GM12865 (cell line): ENCODE data around the gene TRHDE.

Source experiments
- DNase-seq: peaks from one replicate; pipeline ENCODE4 v3.0.0; 2010; ENCODE audit warnings: low read depth
- H3K4me3 ChIP-seq: 2 replicates; pipeline ENCODE4 v1.5.1; 2011; ENCODE audit warnings: mild to moderate bottlenecking, low read depth, low read length, control low read depth
- CTCF ChIP-seq: IDR thresholded peaks from 2 replicates; pipeline ENCODE4 v1.5.1; 2011; ENCODE audit warnings: low read length, control low read depth, low read depth, inconsistent platforms; ENCODE audit not compliant: insufficient read depth; ENCODE audit errors: missing control alignments

Gene TRHDE

GRCh38 chr12:72241552-72241951, 30.6 kb upstream of the TRHDE start:
- DNase-seq, result no peak
- no peak for TF ChIP-seq CTCF
- no peak overlapping the region for H3K4me3 ChIP-seq

GRCh38 chr12:72242946-72243345, 29.2 kb upstream of the TRHDE start:
- DNase-seq, result no peak
- no peak for TF ChIP-seq CTCF
- H3K4me3 ChIP-seq, result no peak overlapping the region

- DNase-seq, result no peak
- H3K4me3 ChIP-seq, result no peak overlapping the region
- TF ChIP-seq CTCF, result no peak
These were observed 25.8 kb upstream of the TRHDE start for GRCh38 chr12:72246370-72246769.

DNA sequence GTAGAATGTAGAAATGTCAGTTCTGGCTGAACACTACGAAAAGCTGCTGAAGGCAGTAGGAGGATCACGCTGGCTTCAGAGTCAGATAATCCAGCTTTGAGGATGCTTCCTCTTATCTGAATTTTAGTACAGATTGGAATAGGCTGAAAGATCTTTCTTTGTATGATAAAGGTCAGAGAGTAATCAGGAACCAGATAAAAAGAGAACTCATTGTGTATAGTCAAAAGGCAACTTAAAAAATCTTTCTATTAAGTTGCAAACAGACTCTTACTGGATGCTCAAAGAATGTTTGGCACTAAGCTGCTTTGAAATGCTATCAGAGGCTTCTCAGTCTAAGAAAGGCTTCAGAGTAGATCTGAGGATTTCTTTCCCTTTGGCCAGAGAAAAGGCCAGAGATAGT, 21.8 kb upstream of the TRHDE start:
- no peak for DNase-seq
- H3K4me3 ChIP-seq, result no peak overlapping the region
- TF ChIP-seq CTCF, result no peak

- TF ChIP-seq CTCF, result no peak
- no peak overlapping the region for H3K4me3 ChIP-seq
These were observed 15.4 kb upstream of the TRHDE start for GRCh38 chr12:72256725-72257124.

DNA sequence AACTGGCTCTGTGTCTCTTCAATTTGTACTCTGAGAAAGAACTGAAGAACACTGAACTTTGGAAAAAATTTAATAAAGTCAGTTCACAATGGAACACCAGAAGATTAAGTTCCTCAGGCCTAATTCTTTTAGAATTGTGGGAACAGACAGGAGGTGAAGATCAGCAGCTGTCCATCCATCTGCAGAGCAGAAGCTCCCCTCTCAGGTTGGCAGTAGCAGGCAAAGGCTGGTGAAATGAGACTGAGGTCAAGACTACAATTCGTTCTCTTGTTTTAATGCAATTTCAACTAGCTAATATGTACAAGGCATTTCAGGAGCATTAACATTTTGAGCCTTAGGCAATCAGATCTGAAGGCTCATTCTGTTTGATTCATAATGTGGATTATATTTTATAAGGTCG, 10.3 kb upstream of the TRHDE start:
- no peak for TF ChIP-seq CTCF
- H3K4me3 ChIP-seq, result no peak overlapping the region
- DNase-seq, result no peak

More at GRCh38 chr12:72256725-72257124, 15.4 kb upstream of the TRHDE start:
- no peak for DNase-seq

DNA sequence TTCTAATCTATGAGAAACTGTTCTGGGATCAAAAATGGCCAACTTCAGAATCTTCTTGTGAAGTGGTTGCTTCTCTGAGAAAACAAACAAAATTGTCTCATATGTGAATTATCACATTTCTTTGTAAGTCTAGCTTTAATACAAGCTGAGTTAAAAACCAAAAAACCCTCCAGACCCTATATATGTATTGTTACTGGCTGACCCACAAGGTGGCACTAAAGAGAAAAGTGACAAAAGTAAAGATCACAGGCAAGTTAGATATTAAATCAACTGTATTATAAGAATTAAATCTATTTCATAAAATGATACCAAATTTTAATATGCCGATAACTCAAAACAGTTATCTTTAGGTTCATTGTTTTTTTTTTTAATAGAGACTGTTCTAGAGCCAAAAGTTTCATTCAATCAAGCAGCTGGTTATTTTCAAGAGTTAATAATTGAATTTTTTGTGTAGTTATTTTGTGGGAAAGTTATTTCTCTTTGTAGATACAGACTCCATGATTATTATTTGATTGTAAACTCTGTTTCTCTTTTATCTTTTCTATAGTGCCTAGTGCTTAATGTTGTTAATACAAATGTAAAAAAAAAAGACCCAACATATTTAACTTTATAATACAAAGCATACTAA, 7.5 kb upstream of the TRHDE start:
- TF ChIP-seq CTCF, result peak; percentile 28
- DNase-seq, result peak; percentile 6
- H3K4me3 ChIP-seq, result no peak overlapping the region
